Measurements from ENCODE around the gene KLHL17.

GRCh38 chr1:999725-1000356, 39.5 kb downstream of the KLHL17 start, which contains the start of gene HES4:
- TF ChIP-seq, protein P1, sequence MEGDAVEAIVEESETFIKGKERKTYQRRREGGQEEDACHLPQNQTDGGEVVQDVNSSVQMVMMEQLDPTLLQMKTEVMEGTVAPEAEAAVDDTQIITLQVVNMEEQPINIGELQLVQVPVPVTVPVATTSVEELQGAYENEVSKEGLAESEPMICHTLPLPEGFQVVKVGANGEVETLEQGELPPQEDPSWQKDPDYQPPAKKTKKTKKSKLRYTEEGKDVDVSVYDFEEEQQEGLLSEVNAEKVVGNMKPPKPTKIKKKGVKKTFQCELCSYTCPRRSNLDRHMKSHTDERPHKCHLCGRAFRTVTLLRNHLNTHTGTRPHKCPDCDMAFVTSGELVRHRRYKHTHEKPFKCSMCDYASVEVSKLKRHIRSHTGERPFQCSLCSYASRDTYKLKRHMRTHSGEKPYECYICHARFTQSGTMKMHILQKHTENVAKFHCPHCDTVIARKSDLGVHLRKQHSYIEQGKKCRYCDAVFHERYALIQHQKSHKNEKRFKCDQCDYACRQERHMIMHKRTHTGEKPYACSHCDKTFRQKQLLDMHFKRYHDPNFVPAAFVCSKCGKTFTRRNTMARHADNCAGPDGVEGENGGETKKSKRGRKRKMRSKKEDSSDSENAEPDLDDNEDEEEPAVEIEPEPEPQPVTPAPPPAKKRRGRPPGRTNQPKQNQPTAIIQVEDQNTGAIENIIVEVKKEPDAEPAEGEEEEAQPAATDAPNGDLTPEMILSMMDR (IDR thresholded peaks at IDR 0.05; ENCODE audit: low read depth, low read length, missing input control), result no peak
- TF ChIP-seq TAF1 (conservative IDR thresholded peaks at IDR 0.05) (no peak), MAX (IDR thresholded peaks at IDR 0.05) (no peak), GABPA (IDR thresholded peaks at IDR 0.05 in 1 of 2, conservative IDR thresholded peaks at IDR 0.05 in 1 of 2) (no peak), RAD21 (IDR thresholded peaks at IDR 0.05) (no peak), YY1 (IDR thresholded peaks at IDR 0.05) (no peak), JUND (IDR thresholded peaks at IDR 0.05) (no peak), REST (IDR thresholded peaks at IDR 0.05) (no peak), FOXA1 (IDR thresholded peaks at IDR 0.05) (no peak), HNF4G (IDR thresholded peaks at IDR 0.05) (no peak), SP1 (IDR thresholded peaks at IDR 0.05) (peak; percentile 20)
- TF ChIP-seq, protein P2, sequence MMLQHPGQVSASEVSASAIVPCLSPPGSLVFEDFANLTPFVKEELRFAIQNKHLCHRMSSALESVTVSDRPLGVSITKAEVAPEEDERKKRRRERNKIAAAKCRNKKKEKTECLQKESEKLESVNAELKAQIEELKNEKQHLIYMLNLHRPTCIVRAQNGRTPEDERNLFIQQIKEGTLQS (IDR thresholded peaks at IDR 0.05), result no peak
